Esophagus squamous epithelium (tissue), 5 donors: ENCODE measurements around the gene SRGAP1. TPM values are rescaled to one million over a fixed set of nuclear protein-coding genes. Genes with fewer than 3 reads are reported as not detected.
"Not testable (repeated sequence)": the region's sequence is repeated elsewhere in the genome, so short reads cannot be mapped to it uniquely, and the experiment has no call there.

Experiments
- DNase-seq: peaks from one replicate; lab custom pipeline; 2025; lab: John Stamatoyannopoulos, UW
- H3K27ac ChIP-seq, 4 donors: fragments of 200-600 bp; sonication (generic); one replicate each; pipeline ENCODE4 v1.5.1; 2016 to 2019; ENCODE audit warnings: mild to moderate bottlenecking in 1 of 4
- H3K27me3 ChIP-seq, 4 donors: fragments of 200-600 bp; sonication (generic); 1 replicate in 3 of 4; 2 replicates in 1 of 4; pipeline versions ENCODE4 v1.5.1 to v1.6.0; 2017 to 2021; ENCODE audit warnings: antibody characterized with exemption in 1 of 4
- H3K36me3 ChIP-seq, 3 donors: fragments of 200-600 bp; sonication (generic); one replicate each; pipeline ENCODE4 v1.5.1; 2016 to 2019
- H3K4me1 ChIP-seq, 3 donors: fragments of 200-600 bp; sonication (generic); one replicate each; pipeline ENCODE4 v1.5.1; 2017 to 2019
- H3K4me3 ChIP-seq, 4 donors: fragments of 200-600 bp; sonication (generic); 1 replicate in 3 of 4; 2 replicates in 1 of 4; pipeline ENCODE4 v1.5.1; 2016 to 2019; ENCODE audit warnings: mild to moderate bottlenecking in 2 of 4, moderate library complexity in 1 of 4
- H3K9me3 ChIP-seq, 3 donors: fragments of 200-600 bp; sonication (generic); one replicate each; pipeline ENCODE4 v1.5.1; 2016 to 2019
- CTCF ChIP-seq, 6 experiments: fragments of 450-650 bp in 4 of 6; fragments of 200-600 bp in 2 of 6; sonication (generic) in 2 of 6; IDR thresholded peaks; one replicate each; pipeline ENCODE4 v1.5.1; 2016 to 2019; ENCODE audit warnings: antibody characterized with exemption in 6 of 6, mild to moderate bottlenecking in 4 of 6, moderate library complexity in 4 of 6
- POLR2A ChIP-seq, 4 donors: fragments of 450-650 bp; IDR thresholded peaks; one replicate each; pipeline ENCODE4 v1.6.1; 2017; ENCODE audit warnings: antibody characterized with exemption in 4 of 4, mild to moderate bottlenecking in 4 of 4, moderate library complexity in 3 of 4
- WGBS, 2 donors: methylation state at CpG; one replicate each; pipeline ENCODE4 v1.1.5; 2018; 5-methylcytosine and 5-hydroxymethylcytosine counted together
- intact Hi-C: fragments of 100-400 bp; cut with DNase I; formaldehyde crosslinking; loops from one replicate; pipeline ENCODE4 v1.15.0; 2022
- total RNA-seq, 4 donors: library from RNA; depleted of rRNA; stranded (reverse); fragments of >200 nt; gene quantifications; one replicate each; pipeline ENCODE4 v1.1.0, GENCODE V29; 2016
- donor health status: DM: yes; HTN: yes; CAD: no.

SRGAP1 gene
- total RNA-seq, 4 donors from 2014 or later: 2.0 to 5.3 (median 3.6) TPM

GRCh38 chr12:64160711-64161060 is 316.2 kb downstream of the SRGAP1 start:
- no peaks in the 10 kb centered on the region for H3K9me3 ChIP-seq
- H3K4me1 ChIP-seq: peaks cover 0 to 8% (median 0%) of the 10 kb centered on the region in 3 donors
- no peak for DNase-seq
- intact Hi-C loops: no loop called here
- H3K27me3 ChIP-seq: no peaks in the 10 kb centered on the region
- no peak overlapping the region for H3K4me3 ChIP-seq
- no peak for TF ChIP-seq POLR2A (IDR thresholded peaks at IDR 0.05)
- no peak for TF ChIP-seq CTCF (IDR thresholded peaks at IDR 0.05)
- H3K36me3 ChIP-seq: no peaks in the 10 kb centered on the region
- H3K27ac ChIP-seq: no peak overlapping the region
- WGBS, 2 donors: 23 to 46% methylated on average over 2 of the region's 2 CpGs

DNA sequence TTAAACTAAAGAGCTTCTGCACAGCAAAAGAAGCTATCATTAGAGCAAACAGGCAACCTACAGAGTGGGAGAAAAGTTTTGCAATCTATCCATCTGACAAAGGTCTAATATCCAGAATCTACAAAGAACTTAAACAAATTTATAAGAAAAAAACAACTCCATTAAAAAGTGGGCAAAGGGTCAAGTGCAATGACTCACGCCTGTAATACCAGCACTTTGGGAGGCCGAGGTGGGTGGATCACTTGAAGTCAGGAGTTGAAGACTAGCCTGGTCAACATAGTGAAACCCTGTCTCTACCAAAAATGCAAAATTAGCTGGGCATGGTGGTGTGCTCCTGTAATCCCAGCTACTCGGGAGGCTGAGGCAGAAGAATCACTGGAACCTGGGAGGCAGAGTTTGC is 322.1 kb downstream of the SRGAP1 start:
- H3K36me3 ChIP-seq, H3K4me1 ChIP-seq, DNase-seq, H3K27ac ChIP-seq, H3K4me3 ChIP-seq, H3K9me3 ChIP-seq, H3K27me3 ChIP-seq, intact Hi-C loops: not testable (repeated sequence)
- 72% methylated on average over 3 of the region's 3 CpGs for WGBS, 2 donors

DNA sequence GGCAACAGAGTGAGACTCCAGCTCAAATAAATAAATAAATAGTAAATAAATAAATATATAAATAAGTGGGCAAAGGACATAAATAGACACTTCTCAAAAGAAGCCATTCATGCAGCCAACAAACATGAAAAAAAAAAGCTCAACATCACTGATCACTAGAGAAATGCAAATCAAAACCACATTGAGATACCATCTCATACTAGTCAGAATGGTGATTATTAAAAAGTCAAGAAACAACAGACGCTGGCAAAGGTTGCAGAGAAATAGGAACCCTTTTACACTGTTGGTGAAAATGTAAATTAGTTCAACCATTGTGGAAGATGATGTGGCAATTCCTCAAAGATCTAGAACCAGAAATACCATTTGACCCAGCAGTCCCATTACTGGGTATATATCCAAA is 322.5 kb downstream of the SRGAP1 start:
- WGBS, 2 donors: 83 to 92% methylated on average over 1 of the region's 1 CpG
- H3K9me3 ChIP-seq, H3K27ac ChIP-seq, DNase-seq, H3K4me1 ChIP-seq, H3K4me3 ChIP-seq, H3K36me3 ChIP-seq, intact Hi-C loops, H3K27me3 ChIP-seq: not testable (repeated sequence)

- Histone ChIP-seq H3K9me3 (no peaks in the 10 kb centered on the region), H3K27me3 (no peaks in the 10 kb centered on the region), H3K36me3 (no peaks in the 10 kb centered on the region), H3K4me3 (no peak overlapping the region), H3K27ac (no peak overlapping the region), H3K4me1 (peaks cover 0 to 7% (median 0%) of the 10 kb centered on the region in 3 donors)
- TF ChIP-seq CTCF (IDR thresholded peaks at IDR 0.05) (no peak), POLR2A (IDR thresholded peaks at IDR 0.05) (no peak)
- 2 to 69% methylated on average over 3 of the region's 3 CpGs for WGBS, 2 donors
- intact Hi-C loops: no loop called here
- no peak for DNase-seq
These were observed 325.5 kb downstream of the SRGAP1 start for GRCh38 chr12:64170024-64170423.

DNA sequence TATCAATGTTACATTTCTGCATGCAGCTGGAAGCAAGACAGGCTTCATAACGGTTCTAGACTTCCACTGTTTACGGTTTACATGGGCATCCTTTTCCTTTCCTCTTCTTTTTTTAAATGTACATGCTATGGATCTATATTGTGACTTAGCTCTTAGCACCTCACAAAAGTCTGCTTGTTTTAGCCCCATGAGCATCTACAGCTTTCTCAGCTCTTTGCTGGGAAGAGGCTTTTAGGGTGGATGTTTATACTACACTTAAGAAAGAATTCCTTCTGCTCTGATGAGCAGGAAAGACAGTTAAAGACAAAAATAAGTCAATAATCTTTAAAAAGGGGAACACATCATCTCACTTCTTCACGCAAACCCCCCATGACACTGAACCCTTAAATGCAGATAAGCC is 326.2 kb downstream of the SRGAP1 start:
- DNase-seq: no peak
- 62 to 71% methylated on average over 3 of the region's 3 CpGs for WGBS, 2 donors
- H3K36me3 ChIP-seq: no peaks in the 10 kb centered on the region
- no peaks in the 10 kb centered on the region for H3K27me3 ChIP-seq
- no peak overlapping the region for H3K27ac ChIP-seq
- no peaks in the 10 kb centered on the region for H3K9me3 ChIP-seq
- H3K4me1 ChIP-seq: peaks cover 0 to 7% (median 0%) of the 10 kb centered on the region in 3 donors
- intact Hi-C loops: no loop called here
- no peak for TF ChIP-seq POLR2A (IDR thresholded peaks at IDR 0.05)
- TF ChIP-seq CTCF (IDR thresholded peaks at IDR 0.05): no peak
- H3K4me3 ChIP-seq: no peak overlapping the region

- TF ChIP-seq CTCF (IDR thresholded peaks at IDR 0.05) (no peak), POLR2A (IDR thresholded peaks at IDR 0.05) (no peak)
- H3K36me3 ChIP-seq: no peaks in the 10 kb centered on the region
- 20 to 53% methylated on average over 1 of the region's 1 CpG for WGBS, 2 donors
- DNase-seq: no peak
- H3K4me1 ChIP-seq: peaks cover 0 to 7% (median 0%) of the 10 kb centered on the region in 3 donors
- intact Hi-C loops: no loop called here
- H3K9me3 ChIP-seq: no peaks in the 10 kb centered on the region
- H3K27ac ChIP-seq: no peak overlapping the region
- no peak overlapping the region for H3K4me3 ChIP-seq
- no peaks in the 10 kb centered on the region for H3K27me3 ChIP-seq
These were observed 327.2 kb downstream of the SRGAP1 start for GRCh38 chr12:64171715-64172114.
